ENCODE data around the gene MKRN3. TPM values are rescaled to one million over a fixed set of nuclear protein-coding genes. Genes with fewer than 3 reads are reported as not detected.

Gene MKRN3
- total and polyA plus RNA-seq, 8 donors, result 0.26 to 13.4 (median 2.1) TPM; not detected in 1

- Histone ChIP-seq H3K27ac (no peak overlapping the region), H3K27me3 (no peaks in the 10 kb centered on the region), H3K4me3 (no peak overlapping the region), H3K4me1 (no peaks in the 10 kb centered on the region), H3K9me3 (no peaks in the 10 kb centered on the region), H3K36me3 (no peaks in the 10 kb centered on the region)
- TF ChIP-seq CTCF (IDR thresholded peaks at IDR 0.05), result no peak
- no peak for DNase-seq
- ATAC-seq, result no peak
- intact Hi-C loops (cut with DNase I), result no loop called here
Measured at GRCh38 chr15:23576061-23576460, 10.6 kb downstream of the MKRN3 start.

- H3K36me3 ChIP-seq, result no peaks in the 10 kb centered on the region
- intact Hi-C loops (cut with DNase I), result no loop called here
- no peak for TF ChIP-seq CTCF (IDR thresholded peaks at IDR 0.05)
- H3K4me3 ChIP-seq, result no peak overlapping the region
- no peak overlapping the region for H3K27ac ChIP-seq
- DNase-seq (no peak), ATAC-seq (no peak)
- H3K9me3 ChIP-seq, result no peaks in the 10 kb centered on the region
- no peaks in the 10 kb centered on the region for H3K4me1 ChIP-seq
- H3K27me3 ChIP-seq, result no peaks in the 10 kb centered on the region
Measured at GRCh38 chr15:23578521-23579150, 13.2 kb downstream of the MKRN3 start.

GRCh38 chr15:23588268-23588667, 22.8 kb downstream of the MKRN3 start:
- no peaks in the 10 kb centered on the region for H3K36me3 ChIP-seq
- DNase-seq, result no peak
- TF ChIP-seq CTCF (IDR thresholded peaks at IDR 0.05), result no peak
- ATAC-seq, result no peak
- no peak overlapping the region for H3K27ac ChIP-seq
- H3K9me3 ChIP-seq, result no peaks in the 10 kb centered on the region
- intact Hi-C loops (cut with DNase I), result no loop called here
- H3K27me3 ChIP-seq, result no peaks in the 10 kb centered on the region
- H3K4me1 ChIP-seq, result no peaks in the 10 kb centered on the region
- no peak overlapping the region for H3K4me3 ChIP-seq

- no peak for TF ChIP-seq CTCF (IDR thresholded peaks at IDR 0.05)
- Histone ChIP-seq H3K9me3 (no peaks in the 10 kb centered on the region), H3K36me3 (no peaks in the 10 kb centered on the region), H3K27ac (no peak overlapping the region), H3K4me1 (no peaks in the 10 kb centered on the region), H3K27me3 (no peaks in the 10 kb centered on the region), H3K4me3 (no peak overlapping the region)
- DNase-seq (no peak), ATAC-seq (no peak)
- intact Hi-C loops (cut with DNase I), result no loop called here
Measured at GRCh38 chr15:23589012-23589411, 23.5 kb downstream of the MKRN3 start.

- TF ChIP-seq CTCF (IDR thresholded peaks at IDR 0.05), result no peak
- H3K27ac ChIP-seq, result no peak overlapping the region
- no peaks in the 10 kb centered on the region for H3K36me3 ChIP-seq
- ATAC-seq, result no peak
- no peaks in the 10 kb centered on the region for H3K27me3 ChIP-seq
- H3K4me1 ChIP-seq, result no peaks in the 10 kb centered on the region
- H3K4me3 ChIP-seq, result no peak overlapping the region
- H3K9me3 ChIP-seq, result no peaks in the 10 kb centered on the region
- intact Hi-C loops (cut with DNase I), result no loop called here
- no peak for DNase-seq
Measured at GRCh38 chr15:23594252-23594770, 28.8 kb downstream of the MKRN3 start.
